SJCRH30 (cell line): Measurements from ENCODE around the gene KRT77. TPM values are rescaled to one million over a fixed set of nuclear protein-coding genes. Genes with fewer than 3 reads are reported as not detected.
"Not testable (repeated sequence)": the region's sequence is repeated elsewhere in the genome, so short reads cannot be mapped to it uniquely, and the experiment has no call there.

Source experiments
- DNase-seq, 2 experiments: peaks; one replicate each; pipeline ENCODE4 v3.0.0-alpha.2; 2015 to 2020
- H3K27ac ChIP-seq: fragments of 250-450 bp; sonication (Bioruptor Pico); 2 replicates; pipeline ENCODE4 v1.5.1; 2020; ENCODE audit warnings: mild to moderate bottlenecking, moderate library complexity
- H3K27me3 ChIP-seq: fragments of 250-450 bp; sonication (Bioruptor Pico); 2 replicates; pipeline ENCODE4 v1.5.1; 2020; ENCODE audit warnings: mild to moderate bottlenecking, moderate library complexity
- H3K36me3 ChIP-seq: fragments of 250-450 bp; sonication (Bioruptor Pico); 2 replicates; pipeline ENCODE4 v1.5.1; 2020; ENCODE audit warnings: mild to moderate bottlenecking, moderate library complexity
- H3K4me1 ChIP-seq: fragments of 250-450 bp; sonication (Bioruptor Pico); 2 replicates; pipeline ENCODE4 v1.5.1; 2020; ENCODE audit warnings: mild to moderate bottlenecking, moderate library complexity
- H3K4me3 ChIP-seq: fragments of 250-450 bp; sonication (Bioruptor Pico); 2 replicates; pipeline ENCODE4 v1.5.1; 2020; ENCODE audit warnings: mild to moderate bottlenecking, moderate library complexity
- H3K9me3 ChIP-seq: fragments of 250-450 bp; sonication (Bioruptor Pico); replicated peaks from 2 replicates; pipeline ENCODE4 v1.5.1; 2020; ENCODE audit warnings: mild to moderate bottlenecking, moderate library complexity
- total RNA-seq: library from RNA; depleted of rRNA; stranded (reverse); fragments of >200 nt; shearing (Covaris generic); gene quantifications from 2 replicates; pipeline ENCODE4 v1.2.3, GENCODE V29; 2014; rRNA removed

The KRT77 gene
- not detected in 2 replicates for total RNA-seq

DNA sequence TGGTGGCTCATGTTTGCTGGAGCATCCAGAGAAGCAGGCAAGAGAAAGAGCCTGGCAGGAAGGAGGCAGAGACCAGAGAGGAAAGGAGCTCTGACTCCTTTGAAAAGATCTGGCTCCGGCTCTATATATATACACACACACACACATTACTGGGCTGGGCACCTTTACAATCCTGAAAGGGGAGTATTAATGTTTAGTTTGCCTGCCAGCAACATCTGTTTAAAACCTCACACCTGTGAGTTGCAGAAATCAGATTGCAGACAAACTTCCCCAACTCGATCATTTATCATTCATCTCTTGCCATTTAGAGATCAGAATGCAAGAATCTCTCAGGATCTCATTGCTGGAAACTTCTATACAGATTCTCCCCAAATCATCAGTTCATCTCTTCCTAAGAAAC is at the start of gene KRT77:
Gene KRT77, minus strand, starts transcription at position 101 of the 400 bp plus-strand sequence. Its CDS starts 90 bp downstream, at position 11.
- no peaks in the 10 kb centered on the region for H3K4me1 ChIP-seq
- no peak within 1 kb of the TSS for H3K4me3 ChIP-seq
- H3K27me3 ChIP-seq, result no peaks in the 10 kb centered on the region
- no peaks in the 10 kb centered on the region for H3K36me3 ChIP-seq
- no peaks in the 10 kb centered on the region for H3K9me3 ChIP-seq
- no peak within 1 kb of the TSS for H3K27ac ChIP-seq
- no peak for DNase-seq

DNA sequence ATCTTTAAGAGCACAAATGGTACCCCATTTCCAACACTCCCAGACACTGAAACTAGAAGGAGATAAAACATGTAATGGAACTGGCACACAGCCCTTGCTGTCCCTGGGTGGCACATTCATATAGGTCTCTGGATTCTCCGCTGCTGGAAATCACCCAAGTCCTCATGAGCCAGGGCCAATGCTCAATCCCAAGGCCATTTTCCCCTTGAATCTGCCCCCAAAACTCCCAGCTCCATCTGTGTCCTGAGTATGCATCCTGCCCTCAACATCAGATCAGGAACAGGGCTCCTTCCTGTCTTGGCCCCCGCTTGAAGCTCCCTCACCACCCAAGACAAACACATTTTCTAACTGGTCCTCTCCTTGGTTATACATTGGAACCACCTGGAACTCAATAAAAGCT is 49.2 kb upstream of the KRT77 start:
- no peak for DNase-seq
- no peaks in the 10 kb centered on the region for H3K36me3 ChIP-seq
- H3K9me3 ChIP-seq, result no peaks in the 10 kb centered on the region
- no peaks in the 10 kb centered on the region for H3K27me3 ChIP-seq
- no peak overlapping the region for H3K27ac ChIP-seq
- H3K4me3 ChIP-seq, result no peak overlapping the region
- no peaks in the 10 kb centered on the region for H3K4me1 ChIP-seq

DNA sequence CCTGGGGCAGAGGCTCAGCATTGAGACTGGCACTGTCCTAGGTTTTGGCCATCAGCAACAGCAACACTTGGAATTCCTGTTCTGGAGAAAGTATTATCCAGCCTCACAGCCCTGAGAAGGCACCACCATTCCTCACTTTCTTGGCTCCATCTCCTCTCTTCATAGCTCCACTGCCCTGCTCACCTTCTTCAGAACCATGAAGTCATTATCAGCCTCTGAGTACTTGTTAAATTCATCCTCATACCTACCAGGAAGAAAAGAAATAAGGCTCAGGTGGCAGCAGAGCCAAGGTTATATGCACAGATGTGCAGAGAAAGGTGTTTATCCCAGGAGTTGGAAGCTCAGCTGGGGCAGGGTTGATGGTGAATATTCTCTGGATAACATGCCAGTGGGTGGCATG is 48.5 kb upstream of the KRT77 start:
- no peaks in the 10 kb centered on the region for H3K36me3 ChIP-seq
- DNase-seq, result no peak
- H3K4me1 ChIP-seq, result no peaks in the 10 kb centered on the region
- H3K9me3 ChIP-seq, result no peaks in the 10 kb centered on the region
- no peak overlapping the region for H3K27ac ChIP-seq
- H3K4me3 ChIP-seq, result no peak overlapping the region
- H3K27me3 ChIP-seq, result no peaks in the 10 kb centered on the region

DNA sequence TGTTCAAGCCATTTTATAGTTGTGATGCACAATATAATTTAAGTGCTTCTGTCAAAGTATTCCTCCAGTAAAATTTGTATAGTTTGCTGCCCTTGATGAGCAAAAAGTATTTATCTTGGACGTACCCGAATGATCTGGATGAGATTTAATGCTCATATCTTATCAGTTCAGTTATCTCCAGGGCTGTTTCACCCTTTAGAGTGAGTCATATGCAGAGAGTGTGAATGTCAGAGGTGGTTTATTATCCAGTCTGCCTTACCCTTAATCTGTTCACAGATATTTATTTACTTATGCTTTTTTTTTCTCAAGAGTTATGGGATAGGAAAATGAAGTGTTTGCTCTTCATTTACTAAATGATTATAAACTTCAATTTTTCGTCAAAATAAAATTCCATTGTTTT is 47.2 kb upstream of the KRT77 start:
- not testable (repeated sequence) for H3K9me3 ChIP-seq, H3K27ac ChIP-seq, H3K4me1 ChIP-seq, H3K4me3 ChIP-seq, H3K36me3 ChIP-seq, DNase-seq, H3K27me3 ChIP-seq

DNA sequence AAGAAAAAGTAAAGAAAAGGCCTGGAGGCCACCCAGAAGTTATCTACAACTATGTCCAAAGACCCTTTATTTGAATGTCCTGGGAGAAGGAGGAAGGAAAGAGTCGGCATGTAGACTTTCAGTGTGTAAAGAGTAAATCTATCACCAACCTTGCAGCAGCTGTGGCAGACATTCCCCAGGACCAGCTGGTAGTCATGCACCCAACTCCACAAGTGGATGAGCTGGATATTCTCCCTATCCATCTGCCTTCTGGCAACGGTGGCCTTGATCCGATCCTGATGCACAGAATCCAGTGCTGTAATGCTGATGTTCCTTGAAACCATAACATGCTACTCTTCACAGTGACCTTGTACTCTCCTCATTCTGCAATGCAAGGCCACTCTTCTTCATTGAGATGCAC is 46.5 kb upstream of the KRT77 start:
- DNase-seq, result no peak
- no peaks in the 10 kb centered on the region for H3K36me3 ChIP-seq
- no peaks in the 10 kb centered on the region for H3K9me3 ChIP-seq
- H3K4me1 ChIP-seq, result no peaks in the 10 kb centered on the region
- H3K4me3 ChIP-seq, result no peak overlapping the region
- H3K27me3 ChIP-seq, result no peaks in the 10 kb centered on the region
- no peak overlapping the region for H3K27ac ChIP-seq

DNA sequence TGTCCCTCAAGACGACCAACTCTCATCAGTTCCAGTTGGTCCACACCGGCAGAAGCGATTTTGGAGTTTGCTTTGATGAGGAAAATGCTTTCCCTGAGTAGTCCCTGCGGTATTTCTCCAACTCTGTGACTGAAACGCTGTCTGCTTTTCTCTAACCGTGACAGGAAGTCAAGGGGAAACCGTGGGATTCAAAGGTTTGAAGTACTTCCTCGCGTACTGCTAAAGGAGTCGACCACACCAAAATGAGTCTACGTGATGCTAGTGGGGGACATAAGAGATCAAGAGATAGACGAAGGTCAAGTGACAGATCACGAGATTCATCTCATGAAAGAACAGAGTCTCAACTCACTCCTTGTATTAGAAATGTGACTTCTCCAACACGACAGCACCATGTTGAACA is 45.3 kb upstream of the KRT77 start:
- no peak overlapping the region for H3K27ac ChIP-seq
- H3K27me3 ChIP-seq, result no peaks in the 10 kb centered on the region
- H3K9me3 ChIP-seq, result no peaks in the 10 kb centered on the region
- no peak overlapping the region for H3K4me3 ChIP-seq
- no peaks in the 10 kb centered on the region for H3K4me1 ChIP-seq
- DNase-seq, result no peak
- H3K36me3 ChIP-seq, result no peaks in the 10 kb centered on the region

DNA sequence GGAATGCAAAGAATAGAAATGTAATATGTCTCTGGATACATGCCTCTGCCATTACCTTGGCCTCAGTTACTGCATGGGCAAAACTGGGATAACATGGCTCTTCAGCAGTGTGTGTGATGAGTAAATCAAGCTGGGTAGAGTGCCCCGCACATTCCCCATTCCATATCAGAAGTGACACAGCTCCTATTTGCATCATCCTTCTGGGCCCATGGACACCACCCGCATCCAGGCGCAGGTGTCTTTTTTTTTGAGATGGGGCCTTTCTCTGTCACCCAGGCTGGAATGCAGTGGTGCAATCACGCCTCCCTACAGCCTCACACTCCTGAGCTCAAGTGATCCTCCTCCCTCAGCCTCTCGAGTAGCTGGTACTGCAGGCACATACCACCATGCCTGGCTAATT is 42.2 kb upstream of the KRT77 start:
- no peak overlapping the region for H3K27ac ChIP-seq
- no peaks in the 10 kb centered on the region for H3K27me3 ChIP-seq

DNA sequence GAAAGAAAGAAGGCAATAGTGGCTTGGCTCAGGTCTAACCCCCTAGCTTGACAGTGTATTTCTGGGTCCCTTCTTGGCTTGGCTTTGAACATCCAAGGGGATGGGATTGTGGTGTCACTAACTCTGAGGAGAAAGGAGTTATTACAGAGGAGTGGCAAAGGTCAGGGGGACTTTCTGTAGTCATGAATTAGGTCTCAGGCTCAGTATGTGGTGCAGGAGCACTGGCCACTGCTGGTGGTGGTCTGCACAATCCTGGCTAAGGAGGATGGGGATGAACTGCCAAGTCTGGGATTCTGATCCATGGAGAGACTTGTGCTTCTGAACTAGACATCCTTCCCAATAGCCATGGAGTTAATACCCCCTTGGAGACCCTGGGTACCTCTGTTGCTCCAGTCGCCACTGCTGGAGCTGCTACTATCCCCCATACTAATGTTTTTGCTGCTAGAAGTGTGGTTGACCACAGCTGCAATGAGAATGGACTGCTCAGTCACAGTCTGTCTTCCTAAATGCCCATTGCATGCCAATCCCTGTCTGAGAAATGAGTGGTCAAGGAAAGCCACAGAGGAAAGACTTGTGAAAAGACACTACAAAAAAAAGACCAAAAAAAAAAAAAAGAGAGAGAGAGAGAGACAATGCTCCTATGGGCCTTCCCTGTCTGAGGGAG is 41.3 kb upstream of the KRT77 start:
- Histone ChIP-seq H3K4me1 (0 out of 2 replicates have a peak, but pooled peaks cover 2% of the 10 kb centered on the region), H3K9me3 (no peaks in the 10 kb centered on the region), H3K4me3 (no peak overlapping the region), H3K36me3 (no peaks in the 10 kb centered on the region), H3K27ac (no peak overlapping the region), H3K27me3 (no peaks in the 10 kb centered on the region)
- DNase-seq, result no peak

More for the DNA sequence above, 42.2 kb upstream of the KRT77 start:
- Histone ChIP-seq H3K4me3 (no peak overlapping the region), H3K36me3 (no peaks in the 10 kb centered on the region), H3K9me3 (no peaks in the 10 kb centered on the region), H3K4me1 (no peaks in the 10 kb centered on the region)
- no peak for DNase-seq

DNA sequence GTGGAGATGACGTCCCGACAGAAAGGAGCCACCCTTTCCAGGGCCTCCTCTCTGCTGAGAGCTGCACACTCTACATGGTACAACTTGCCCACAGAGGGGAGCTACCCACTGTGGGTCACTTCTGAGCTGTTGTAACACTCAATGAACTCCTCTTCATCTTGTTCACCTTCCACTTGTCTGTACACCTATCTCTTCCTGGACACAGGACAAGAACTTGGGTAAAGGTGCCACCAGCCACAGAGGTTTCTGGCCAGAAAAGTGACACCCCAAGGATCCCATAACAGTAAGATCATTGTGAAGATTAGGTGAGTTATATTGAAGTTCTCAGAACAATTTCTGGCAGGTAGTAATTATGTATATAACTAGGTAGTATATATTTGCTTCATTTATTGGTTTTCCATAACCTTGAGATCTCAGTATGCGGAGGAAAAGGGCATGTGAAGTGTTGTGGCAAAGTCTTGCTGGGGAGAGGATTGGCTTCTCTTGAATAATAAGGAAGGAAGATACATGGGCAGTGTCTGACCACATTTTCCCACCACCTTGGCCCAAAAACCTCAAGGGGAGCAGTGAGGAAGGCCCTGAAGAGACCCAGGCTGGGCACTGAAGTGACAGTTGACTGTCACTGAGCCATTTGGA is 39.6 kb upstream of the KRT77 start:
- H3K27me3 ChIP-seq, result no peaks in the 10 kb centered on the region
- H3K36me3 ChIP-seq, result no peaks in the 10 kb centered on the region
- no peaks in the 10 kb centered on the region for H3K9me3 ChIP-seq
- 0 out of 2 replicates have a peak, but pooled peaks cover 2% of the 10 kb centered on the region for H3K4me1 ChIP-seq
- H3K4me3 ChIP-seq, result no peak overlapping the region
- DNase-seq, result no peak
- no peak overlapping the region for H3K27ac ChIP-seq

DNA sequence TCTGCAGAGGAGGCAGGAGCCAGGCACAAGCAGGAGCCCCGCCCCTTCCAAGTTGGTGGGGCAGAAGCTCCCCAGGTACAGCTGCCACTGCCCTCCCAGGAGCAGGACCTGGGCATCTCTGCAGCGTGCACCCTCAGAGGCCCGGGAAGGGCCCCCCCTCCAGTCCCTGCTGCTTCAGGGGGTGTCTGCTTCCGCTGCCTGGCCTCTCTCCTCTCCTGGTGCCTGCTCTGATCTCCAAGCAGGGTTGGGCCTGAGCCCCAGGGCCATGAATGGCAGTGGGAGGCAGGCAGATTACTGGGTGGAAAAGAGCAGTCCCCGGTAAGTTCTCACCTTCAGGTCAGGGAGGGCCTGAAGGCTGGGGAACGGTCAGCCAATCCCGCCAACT is 38.9 kb upstream of the KRT77 start:
- Histone ChIP-seq H3K9me3 (no peaks in the 10 kb centered on the region), H3K4me1 (0 out of 2 replicates have a peak, but pooled peaks cover 2% of the 10 kb centered on the region), H3K36me3 (no peaks in the 10 kb centered on the region), H3K27ac (no peak overlapping the region), H3K4me3 (no peak overlapping the region), H3K27me3 (no peaks in the 10 kb centered on the region)
- no peak for DNase-seq

DNA sequence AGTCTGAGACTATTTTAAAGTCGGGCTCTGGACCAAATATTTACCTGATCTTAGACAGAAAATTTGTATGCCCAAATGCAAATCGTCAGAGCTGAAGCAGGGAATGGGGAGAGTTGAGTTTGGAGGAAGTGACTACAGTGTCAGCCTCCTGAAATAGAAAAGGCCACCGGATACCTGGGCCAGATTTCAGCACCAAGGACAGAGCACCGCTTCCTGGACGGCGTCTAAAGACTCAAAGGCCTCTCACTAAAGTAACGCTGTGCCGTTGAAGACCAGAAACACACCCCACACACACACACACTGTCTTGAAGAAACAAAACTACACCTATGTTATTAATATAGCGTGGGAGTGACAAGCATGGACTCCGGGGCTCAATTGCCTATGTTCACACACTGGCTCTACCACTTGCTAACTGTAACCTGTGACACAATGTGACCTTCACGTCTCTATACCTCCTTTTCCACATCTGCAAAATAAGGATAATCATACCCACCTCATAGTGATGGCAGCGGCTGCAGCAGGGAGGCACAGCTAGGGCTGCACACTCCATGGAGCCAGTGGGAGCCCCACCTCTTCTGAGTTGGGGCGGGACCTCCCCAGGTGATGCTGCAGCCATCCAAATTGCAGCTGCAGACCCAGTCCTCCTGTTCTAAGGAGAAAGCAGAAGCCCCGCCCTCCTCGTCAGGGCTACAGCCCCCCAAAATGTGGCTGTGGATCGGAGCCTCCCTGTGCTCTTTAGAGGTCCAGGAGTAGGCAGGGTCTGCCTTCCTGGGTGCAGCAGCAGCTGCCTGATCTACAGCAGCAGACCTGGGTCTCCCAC is 38.3 kb upstream of the KRT77 start:
- no peak overlapping the region for H3K27ac ChIP-seq
- H3K36me3 ChIP-seq, result no peaks in the 10 kb centered on the region
- H3K4me1 ChIP-seq, result 0 out of 2 replicates have a peak, but pooled peaks cover 2% of the 10 kb centered on the region
- no peaks in the 10 kb centered on the region for H3K27me3 ChIP-seq
- H3K4me3 ChIP-seq, result no peak overlapping the region
- H3K9me3 ChIP-seq, result no peaks in the 10 kb centered on the region
- peak; percentile 62 to 78 for DNase-seq

DNA sequence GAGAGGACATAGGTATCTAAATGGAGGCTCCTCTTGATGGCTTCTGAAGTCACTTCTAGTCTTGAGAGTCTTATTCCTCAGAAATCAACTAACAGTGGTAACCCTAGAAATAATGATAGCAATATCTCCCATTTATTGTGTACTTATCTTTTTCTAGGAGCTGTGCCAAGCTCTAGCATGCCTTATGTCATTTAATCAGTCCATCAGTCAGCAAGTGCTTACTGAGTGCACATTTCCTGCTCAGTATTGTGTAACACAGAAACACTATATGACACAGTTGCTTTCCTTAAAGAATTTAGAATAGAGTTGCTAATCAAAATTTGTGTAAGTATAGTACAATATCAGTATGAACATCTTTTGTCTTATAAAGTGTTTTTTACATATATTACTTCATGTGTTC is 37.3 kb upstream of the KRT77 start:
- H3K36me3 ChIP-seq, result no peaks in the 10 kb centered on the region
- 0 out of 2 replicates have a peak, but pooled peaks cover 2% of the 10 kb centered on the region for H3K4me1 ChIP-seq
- H3K27me3 ChIP-seq, result no peaks in the 10 kb centered on the region
- no peak overlapping the region for H3K27ac ChIP-seq
- no peak overlapping the region for H3K4me3 ChIP-seq
- no peaks in the 10 kb centered on the region for H3K9me3 ChIP-seq
- DNase-seq, result no peak

DNA sequence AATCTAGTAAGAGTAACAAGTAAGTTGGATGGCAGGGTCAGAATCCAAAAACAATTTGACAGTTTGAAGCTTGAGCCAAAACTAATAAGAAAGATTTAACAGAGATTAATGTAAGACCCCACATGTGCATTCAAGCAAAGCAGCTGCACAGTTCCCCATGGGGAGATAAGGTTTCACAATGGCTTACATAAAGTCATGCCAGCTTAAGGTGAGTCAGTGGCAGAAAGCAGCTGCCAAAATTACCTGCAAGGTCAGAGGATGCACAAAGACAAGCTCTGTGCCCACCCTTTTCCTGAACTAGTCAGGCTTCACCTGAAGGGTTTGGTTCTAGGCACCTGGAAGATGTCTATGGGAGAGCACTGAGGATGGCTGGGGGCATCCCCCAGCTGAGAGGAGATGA is 36.6 kb upstream of the KRT77 start:
- DNase-seq, result peak in 1 of 2 experiments; percentile 29
- no peaks in the 10 kb centered on the region for H3K36me3 ChIP-seq
- no peak overlapping the region for H3K4me3 ChIP-seq
- no peaks in the 10 kb centered on the region for H3K27me3 ChIP-seq
- H3K4me1 ChIP-seq, result 0 out of 2 replicates have a peak, but pooled peaks cover 2% of the 10 kb centered on the region
- H3K27ac ChIP-seq, result no peak overlapping the region
- no peaks in the 10 kb centered on the region for H3K9me3 ChIP-seq

DNA sequence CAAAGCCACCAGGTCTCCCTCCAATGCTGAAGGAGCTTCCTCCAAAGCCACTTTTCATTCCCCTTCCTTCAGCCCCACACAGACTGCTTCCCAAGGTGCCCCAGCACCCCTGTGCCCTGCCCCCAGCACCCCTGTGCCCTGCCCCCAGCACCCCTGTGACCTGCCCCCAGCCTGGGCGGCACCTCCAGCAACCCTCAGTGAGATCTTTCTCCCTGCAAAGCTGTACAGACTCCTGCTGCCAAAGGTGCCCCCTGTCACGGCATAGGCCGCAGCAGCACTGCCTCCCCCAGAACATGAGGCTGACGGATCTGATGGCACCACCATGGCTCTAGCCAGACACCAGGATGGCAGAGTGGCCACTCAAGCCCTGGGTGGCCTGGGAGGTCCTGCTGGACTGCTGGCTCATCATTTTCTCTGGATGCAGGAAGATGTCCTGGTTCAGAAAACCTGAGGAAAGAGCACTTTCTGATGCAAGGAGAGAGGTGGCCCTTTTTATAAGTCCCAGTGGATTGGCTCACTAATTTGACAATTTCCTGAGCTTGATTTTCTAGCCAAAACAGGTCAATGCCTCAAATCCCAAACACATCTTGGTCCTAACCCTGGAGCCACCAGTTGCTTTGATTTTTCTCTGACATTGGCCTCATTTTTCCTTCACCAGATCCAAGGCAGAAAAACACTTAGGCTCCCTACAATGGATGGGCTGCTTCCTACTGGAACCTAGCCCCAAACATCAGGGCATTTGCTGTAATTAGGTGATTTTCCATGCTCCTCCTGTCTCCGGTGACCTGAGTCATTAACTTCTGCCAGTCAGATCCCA is 32.7 kb upstream of the KRT77 start:
- H3K27ac ChIP-seq, result no peak overlapping the region
- no peak for DNase-seq
- 0 out of 2 replicates have a peak, but pooled peaks cover 3% of the 10 kb centered on the region for H3K27me3 ChIP-seq
- no peak overlapping the region for H3K4me3 ChIP-seq
- H3K9me3 ChIP-seq, result no peaks in the 10 kb centered on the region
- 0 out of 2 replicates have a peak, but pooled peaks cover 2% of the 10 kb centered on the region for H3K4me1 ChIP-seq
- no peaks in the 10 kb centered on the region for H3K36me3 ChIP-seq
